ENCODE measurements around the gene ADAMTSL1.

ADAMTSL1 gene

DNA sequence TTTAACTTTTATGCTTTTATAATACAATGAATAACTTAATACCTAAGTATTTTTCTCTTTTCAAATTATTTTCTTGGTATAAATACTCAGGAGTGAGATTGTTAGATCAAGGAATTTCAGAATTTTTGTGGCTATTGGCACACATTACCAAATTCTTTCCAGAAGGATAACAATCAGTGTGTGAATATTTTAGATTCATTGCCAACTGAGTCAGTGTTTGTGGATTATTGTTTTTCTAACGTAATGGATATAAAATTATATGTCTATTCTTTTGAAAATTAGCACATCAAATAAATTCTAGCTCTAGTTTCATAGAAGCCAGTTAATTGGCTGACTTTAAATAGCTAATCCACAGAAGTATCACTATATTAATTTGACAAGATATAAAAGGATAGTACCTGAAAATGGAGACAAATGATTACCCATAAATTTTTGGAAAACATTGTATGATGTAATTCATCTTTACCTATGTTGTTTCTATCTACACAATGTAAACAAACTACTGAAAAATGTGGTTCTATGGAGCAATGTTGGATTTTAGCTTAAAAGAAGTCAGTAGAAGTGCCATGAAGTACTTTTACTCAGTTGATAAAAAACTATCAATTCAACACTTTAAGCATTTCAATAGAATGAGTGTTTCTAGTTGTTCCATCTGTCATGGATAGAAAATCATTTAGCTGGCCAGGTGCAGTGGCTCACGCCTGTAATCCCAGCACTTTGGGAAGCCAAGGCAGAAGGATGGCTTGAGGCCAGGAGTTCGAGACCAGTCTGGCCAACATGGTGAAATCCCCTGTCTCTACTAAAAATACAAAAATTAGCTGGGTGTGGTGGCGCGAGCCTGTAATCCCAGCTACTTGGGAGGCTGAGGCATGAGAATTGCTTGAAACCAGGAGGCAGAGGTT lies 185.1 kb downstream of the ADAMTSL1 start:
- no peaks in the 10 kb centered on the region for H3K36me3 ChIP-seq (ENCODE audit: insufficient read depth, low read length)
- no peaks in the 10 kb centered on the region for H3K27me3 ChIP-seq (ENCODE audit: insufficient read depth, low read length)
- H3K9me3 ChIP-seq (ENCODE audit: low read length): no peaks in the 10 kb centered on the region
- H2AFZ ChIP-seq (ENCODE audit: low read depth, low read length): no peak overlapping the region
- H3K4me1 ChIP-seq (ENCODE audit: insufficient read depth, low read length): no peaks in the 10 kb centered on the region
- no peak overlapping the region for H3K4me3 ChIP-seq (ENCODE audit: low read length)

DNA sequence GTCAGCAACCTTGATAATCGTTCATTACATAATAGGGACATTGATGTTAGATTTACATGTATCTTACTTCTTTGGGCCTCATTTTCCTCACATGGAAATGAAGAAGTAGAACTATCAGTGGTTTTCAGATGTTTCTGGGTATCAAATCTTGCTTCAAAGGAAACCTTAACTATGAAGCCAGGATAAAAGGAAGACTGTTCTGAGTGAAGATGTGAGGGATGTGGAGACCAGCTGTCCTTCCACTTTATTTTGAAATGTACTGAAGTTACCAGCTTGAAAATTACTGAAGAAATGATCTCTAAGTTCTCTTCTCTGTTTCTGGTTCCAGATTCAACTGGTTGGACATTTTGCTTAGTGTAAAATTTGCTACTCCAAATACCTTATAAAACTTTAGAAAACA lies 186.0 kb downstream of the ADAMTSL1 start:
- Histone ChIP-seq H2AFZ (ENCODE audit: low read depth, low read length) (no peak overlapping the region), H3K4me1 (ENCODE audit: insufficient read depth, low read length) (no peaks in the 10 kb centered on the region), H3K27me3 (ENCODE audit: insufficient read depth, low read length) (no peaks in the 10 kb centered on the region), H3K4me3 (ENCODE audit: low read length) (no peak overlapping the region), H3K9me3 (ENCODE audit: low read length) (no peaks in the 10 kb centered on the region), H3K36me3 (ENCODE audit: insufficient read depth, low read length) (no peaks in the 10 kb centered on the region)

DNA sequence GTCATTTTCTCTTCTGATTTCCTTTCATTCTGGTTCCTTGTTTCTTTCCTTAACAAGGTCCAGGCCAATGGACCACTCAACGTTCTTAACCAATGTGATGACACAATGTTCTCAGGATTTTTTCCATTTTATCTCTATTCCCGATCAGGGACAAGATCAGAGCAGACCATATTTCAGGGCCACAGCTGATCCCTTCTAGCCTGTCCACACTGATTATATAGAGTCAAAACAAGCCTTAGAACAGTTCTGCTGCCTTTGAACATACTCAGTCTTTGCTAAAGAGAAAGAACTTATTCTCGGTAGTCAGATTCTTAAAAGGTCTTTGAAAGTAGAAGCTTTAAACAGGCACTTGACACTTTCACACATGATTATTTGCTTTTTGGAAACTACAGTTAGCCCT lies 188.4 kb downstream of the ADAMTSL1 start:
- Histone ChIP-seq H3K4me3 (ENCODE audit: low read length) (no peak overlapping the region), H3K4me1 (ENCODE audit: insufficient read depth, low read length) (no peaks in the 10 kb centered on the region), H2AFZ (ENCODE audit: low read depth, low read length) (no peak overlapping the region), H3K9me3 (ENCODE audit: low read length) (no peaks in the 10 kb centered on the region), H3K36me3 (ENCODE audit: insufficient read depth, low read length) (no peaks in the 10 kb centered on the region), H3K27me3 (ENCODE audit: insufficient read depth, low read length) (no peaks in the 10 kb centered on the region)

DNA sequence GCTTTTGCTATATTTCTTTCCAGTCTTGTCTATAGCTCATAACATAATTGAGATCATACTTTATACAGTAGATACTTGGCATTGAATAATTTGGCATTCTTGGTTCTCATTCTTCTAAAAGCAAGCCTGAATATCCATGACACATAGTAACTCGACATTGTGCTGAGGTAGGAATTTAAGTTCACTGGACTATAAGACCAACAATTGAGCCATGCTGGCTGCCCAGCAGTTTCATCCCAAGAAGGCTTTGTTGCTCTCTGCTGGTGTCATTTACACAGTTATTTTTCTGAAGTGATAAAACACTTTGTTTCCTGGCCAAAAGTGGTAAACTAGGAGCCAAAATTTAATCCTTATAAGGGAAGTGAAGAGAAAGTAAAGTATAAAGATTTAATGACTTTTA lies 192.0 kb downstream of the ADAMTSL1 start:
- Histone ChIP-seq H3K9me3 (ENCODE audit: low read length) (no peaks in the 10 kb centered on the region), H3K36me3 (ENCODE audit: insufficient read depth, low read length) (no peaks in the 10 kb centered on the region), H3K4me1 (ENCODE audit: insufficient read depth, low read length) (no peaks in the 10 kb centered on the region), H3K27me3 (ENCODE audit: insufficient read depth, low read length) (no peaks in the 10 kb centered on the region), H2AFZ (ENCODE audit: low read depth, low read length) (no peak overlapping the region), H3K4me3 (ENCODE audit: low read length) (no peak overlapping the region)

DNA sequence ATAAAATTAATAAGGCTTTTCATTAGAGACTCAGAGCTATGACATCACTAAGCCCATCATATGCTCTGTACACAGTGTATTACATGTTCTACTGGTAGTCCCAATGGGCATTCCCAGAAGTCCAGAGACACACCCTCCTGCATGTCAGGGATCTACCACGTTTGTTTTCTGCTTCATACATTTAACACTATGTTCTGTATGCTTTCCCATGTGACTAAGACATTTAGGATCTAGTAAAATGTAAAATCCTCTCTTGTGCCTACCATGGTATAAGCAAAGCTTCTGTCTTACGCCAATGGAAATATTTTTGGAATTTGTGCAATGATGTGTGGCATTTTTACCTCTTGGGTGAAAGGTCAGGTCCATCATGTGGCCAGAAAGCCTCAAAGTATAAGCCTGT lies 192.4 kb downstream of the ADAMTSL1 start:
- H3K36me3 ChIP-seq (ENCODE audit: insufficient read depth, low read length): no peaks in the 10 kb centered on the region
- H3K4me1 ChIP-seq (ENCODE audit: insufficient read depth, low read length): no peaks in the 10 kb centered on the region
- H3K9me3 ChIP-seq (ENCODE audit: low read length): no peaks in the 10 kb centered on the region
- H3K4me3 ChIP-seq (ENCODE audit: low read length): no peak overlapping the region
- H2AFZ ChIP-seq (ENCODE audit: low read depth, low read length): no peak overlapping the region
- no peaks in the 10 kb centered on the region for H3K27me3 ChIP-seq (ENCODE audit: insufficient read depth, low read length)

DNA sequence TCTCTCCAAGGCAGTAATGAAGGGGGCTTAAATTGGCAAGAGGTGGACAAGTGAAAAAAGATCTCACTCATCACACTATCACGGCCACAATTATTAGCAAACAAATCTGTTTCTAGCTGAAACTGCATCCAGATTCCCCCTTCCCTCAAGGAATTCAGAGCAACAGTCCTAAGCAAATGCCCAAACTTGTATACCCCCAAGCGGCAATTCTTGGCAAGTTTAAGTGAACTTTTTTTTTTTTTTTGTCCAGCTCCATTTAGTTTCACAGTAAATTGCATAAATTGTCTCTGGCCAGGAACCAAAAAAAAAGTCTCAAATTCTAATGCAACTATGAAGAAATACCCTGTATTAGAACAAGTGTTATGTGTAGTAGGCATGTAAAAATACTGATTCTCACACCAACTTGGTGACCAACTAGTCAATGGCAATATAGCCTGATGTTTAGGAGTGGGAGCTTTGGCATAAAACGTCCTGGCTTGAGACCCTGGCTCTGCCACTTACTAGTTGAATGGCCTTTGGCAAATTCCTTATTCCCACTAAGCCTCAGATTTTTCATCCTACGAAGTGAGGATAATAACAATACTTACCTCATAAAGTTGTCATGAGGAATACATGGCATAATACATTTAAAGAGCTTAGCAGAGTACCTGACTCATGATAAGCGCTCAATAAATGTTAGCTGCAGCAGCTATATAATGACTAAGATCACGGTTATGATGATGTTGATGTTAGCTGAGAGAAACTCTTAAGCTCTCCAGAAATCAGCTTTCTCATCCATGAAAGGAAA lies 193.2 kb downstream of the ADAMTSL1 start:
- no peak overlapping the region for H3K4me3 ChIP-seq (ENCODE audit: low read length)
- no peaks in the 10 kb centered on the region for H3K36me3 ChIP-seq (ENCODE audit: insufficient read depth, low read length)
- no peaks in the 10 kb centered on the region for H3K4me1 ChIP-seq (ENCODE audit: insufficient read depth, low read length)
- H2AFZ ChIP-seq (ENCODE audit: low read depth, low read length): no peak overlapping the region
- no peaks in the 10 kb centered on the region for H3K9me3 ChIP-seq (ENCODE audit: low read length)
- H3K27me3 ChIP-seq (ENCODE audit: insufficient read depth, low read length): no peaks in the 10 kb centered on the region

DNA sequence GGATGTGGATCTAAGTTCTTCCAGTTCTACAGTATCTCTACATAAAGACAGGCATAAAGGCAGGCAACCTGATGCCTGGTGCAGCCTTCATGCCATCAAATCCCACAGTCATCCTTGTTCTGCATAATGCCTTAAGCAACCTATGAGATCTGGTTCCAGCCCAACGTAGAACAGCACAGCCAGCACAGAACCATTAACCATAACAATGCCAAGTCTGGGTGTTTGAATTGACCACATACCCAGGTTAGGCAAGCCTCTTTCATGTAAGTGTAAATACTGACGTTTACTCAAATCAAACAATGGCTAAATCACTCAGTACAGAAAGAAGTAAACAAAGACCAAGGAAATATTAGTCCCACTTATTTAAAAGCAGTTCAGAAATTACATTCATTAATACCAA lies 195.0 kb downstream of the ADAMTSL1 start:
- no peaks in the 10 kb centered on the region for H3K27me3 ChIP-seq (ENCODE audit: insufficient read depth, low read length)
- no peak overlapping the region for H3K4me3 ChIP-seq (ENCODE audit: low read length)
- no peaks in the 10 kb centered on the region for H3K9me3 ChIP-seq (ENCODE audit: low read length)
- no peaks in the 10 kb centered on the region for H3K36me3 ChIP-seq (ENCODE audit: insufficient read depth, low read length)
- no peaks in the 10 kb centered on the region for H3K4me1 ChIP-seq (ENCODE audit: insufficient read depth, low read length)
- H2AFZ ChIP-seq (ENCODE audit: low read depth, low read length): no peak overlapping the region

DNA sequence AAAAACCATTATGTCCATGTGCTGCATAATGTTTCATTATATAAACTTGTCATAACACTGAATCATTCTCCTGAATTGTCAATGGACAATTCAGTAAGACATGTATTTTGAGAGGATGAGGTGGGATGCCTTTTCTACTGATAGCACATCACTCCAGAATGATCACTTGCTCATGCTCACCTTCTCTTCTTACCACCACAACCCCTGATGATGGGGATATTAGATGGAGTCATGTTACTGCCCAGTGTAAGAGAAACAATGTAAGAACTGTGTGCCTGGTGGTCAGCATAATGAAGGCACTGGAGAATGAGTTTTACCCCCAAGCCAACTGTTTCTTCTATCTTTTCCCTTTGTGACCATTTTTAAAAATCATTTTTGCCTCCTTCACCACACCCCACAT lies 198.8 kb downstream of the ADAMTSL1 start:
- Histone ChIP-seq H3K27me3 (ENCODE audit: insufficient read depth, low read length) (no peaks in the 10 kb centered on the region), H3K4me3 (ENCODE audit: low read length) (no peak overlapping the region), H3K36me3 (ENCODE audit: insufficient read depth, low read length) (no peaks in the 10 kb centered on the region), H3K9me3 (ENCODE audit: low read length) (no peaks in the 10 kb centered on the region), H3K4me1 (ENCODE audit: insufficient read depth, low read length) (no peaks in the 10 kb centered on the region), H2AFZ (ENCODE audit: low read depth, low read length) (no peak overlapping the region)

DNA sequence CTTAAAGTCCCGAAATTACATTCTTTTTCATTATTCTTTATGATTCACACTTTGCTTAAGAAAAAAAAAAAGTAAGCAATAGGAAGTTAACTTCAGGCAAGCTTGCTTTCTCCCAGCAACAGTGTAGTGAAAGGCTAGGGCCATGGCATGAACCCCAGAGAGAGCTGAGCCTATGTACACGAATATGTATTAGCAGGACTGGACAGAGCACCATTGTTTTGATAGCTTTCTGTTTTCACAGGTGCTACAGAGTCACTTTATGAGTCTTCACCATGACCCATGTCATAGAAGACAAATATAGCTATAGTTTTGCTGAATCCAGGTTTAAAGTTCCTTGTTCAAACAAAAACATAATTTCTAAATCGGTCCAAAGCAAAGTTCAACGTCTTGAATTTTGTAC lies 199.2 kb downstream of the ADAMTSL1 start:
- no peak overlapping the region for H3K4me3 ChIP-seq (ENCODE audit: low read length)
- no peaks in the 10 kb centered on the region for H3K4me1 ChIP-seq (ENCODE audit: insufficient read depth, low read length)
- H3K36me3 ChIP-seq (ENCODE audit: insufficient read depth, low read length): no peaks in the 10 kb centered on the region
- no peak overlapping the region for H2AFZ ChIP-seq (ENCODE audit: low read depth, low read length)
- H3K27me3 ChIP-seq (ENCODE audit: insufficient read depth, low read length): no peaks in the 10 kb centered on the region
- H3K9me3 ChIP-seq (ENCODE audit: low read length): no peaks in the 10 kb centered on the region

DNA sequence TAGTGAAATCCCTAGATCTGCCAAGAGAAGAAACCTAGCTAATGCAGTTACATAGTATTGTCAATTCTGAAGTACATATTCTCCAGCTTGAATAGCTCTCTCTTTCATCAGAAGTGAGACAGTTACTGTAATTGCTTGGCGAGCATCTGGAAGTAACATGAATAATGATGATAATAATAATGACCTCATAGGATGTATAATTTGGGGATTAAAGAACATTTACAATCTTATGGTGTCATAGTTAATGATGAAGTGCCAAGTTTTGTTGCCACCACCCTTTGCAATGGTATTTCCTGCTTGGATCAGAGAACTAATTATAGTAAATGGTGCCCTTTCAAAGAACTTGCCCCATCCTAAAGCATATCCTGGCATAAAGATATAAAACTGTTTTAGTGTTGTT lies 201.4 kb downstream of the ADAMTSL1 start:
- Histone ChIP-seq H3K27me3 (ENCODE audit: insufficient read depth, low read length) (no peaks in the 10 kb centered on the region), H3K36me3 (ENCODE audit: insufficient read depth, low read length) (no peaks in the 10 kb centered on the region), H3K4me1 (ENCODE audit: insufficient read depth, low read length) (no peaks in the 10 kb centered on the region), H2AFZ (ENCODE audit: low read depth, low read length) (no peak overlapping the region), H3K4me3 (ENCODE audit: low read length) (no peak overlapping the region), H3K9me3 (ENCODE audit: low read length) (no peaks in the 10 kb centered on the region)

DNA sequence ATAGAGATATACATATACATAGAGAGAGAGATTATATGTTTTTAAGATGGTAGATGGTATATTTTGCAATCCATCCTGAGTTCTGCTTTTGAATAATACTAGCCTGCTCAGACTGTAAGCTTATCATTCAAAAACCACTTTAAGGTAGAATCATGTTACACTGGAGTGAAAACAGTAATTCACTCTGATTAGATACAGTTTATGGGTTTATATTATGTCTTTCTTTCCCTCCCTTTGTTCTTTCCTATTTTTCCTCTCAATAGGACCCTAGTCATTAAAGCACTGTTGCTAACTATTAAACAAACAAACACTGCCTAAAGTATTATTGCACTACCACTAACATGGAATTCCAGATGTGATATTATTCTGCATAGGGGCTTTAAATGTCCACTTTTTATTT lies 202.0 kb downstream of the ADAMTSL1 start:
- H2AFZ ChIP-seq (ENCODE audit: low read depth, low read length): no peak overlapping the region
- no peaks in the 10 kb centered on the region for H3K9me3 ChIP-seq (ENCODE audit: low read length)
- no peak overlapping the region for H3K4me3 ChIP-seq (ENCODE audit: low read length)

DNA sequence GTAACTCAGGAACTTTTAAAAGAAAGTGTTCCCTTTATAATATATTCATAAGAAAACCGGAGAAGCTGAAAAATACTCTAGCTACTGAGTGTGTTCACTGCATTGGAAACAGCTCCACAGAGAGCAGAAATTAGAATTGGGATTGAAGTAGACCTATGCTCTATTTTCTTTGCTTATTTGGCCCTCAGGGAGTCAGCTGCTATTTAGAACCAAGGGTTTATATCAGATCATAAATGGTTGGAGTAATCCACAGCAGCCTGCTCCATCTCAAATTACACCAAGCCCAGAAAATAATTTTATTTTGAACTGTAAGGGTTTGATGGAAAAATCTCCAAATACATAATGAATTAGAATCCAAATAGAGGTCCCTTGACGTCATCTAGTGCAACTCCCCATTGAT lies 202.6 kb downstream of the ADAMTSL1 start:
- no peaks in the 10 kb centered on the region for H3K4me1 ChIP-seq (ENCODE audit: insufficient read depth, low read length)
- no peaks in the 10 kb centered on the region for H3K27me3 ChIP-seq (ENCODE audit: insufficient read depth, low read length)
- H3K4me3 ChIP-seq (ENCODE audit: low read length): no peak overlapping the region
- H2AFZ ChIP-seq (ENCODE audit: low read depth, low read length): no peak overlapping the region
- H3K9me3 ChIP-seq (ENCODE audit: low read length): no peaks in the 10 kb centered on the region
- no peaks in the 10 kb centered on the region for H3K36me3 ChIP-seq (ENCODE audit: insufficient read depth, low read length)

More for the DNA sequence above, 202.0 kb downstream of the ADAMTSL1 start:
- H3K27me3 ChIP-seq (ENCODE audit: insufficient read depth, low read length): no peaks in the 10 kb centered on the region
- no peaks in the 10 kb centered on the region for H3K36me3 ChIP-seq (ENCODE audit: insufficient read depth, low read length)
- no peaks in the 10 kb centered on the region for H3K4me1 ChIP-seq (ENCODE audit: insufficient read depth, low read length)

DNA sequence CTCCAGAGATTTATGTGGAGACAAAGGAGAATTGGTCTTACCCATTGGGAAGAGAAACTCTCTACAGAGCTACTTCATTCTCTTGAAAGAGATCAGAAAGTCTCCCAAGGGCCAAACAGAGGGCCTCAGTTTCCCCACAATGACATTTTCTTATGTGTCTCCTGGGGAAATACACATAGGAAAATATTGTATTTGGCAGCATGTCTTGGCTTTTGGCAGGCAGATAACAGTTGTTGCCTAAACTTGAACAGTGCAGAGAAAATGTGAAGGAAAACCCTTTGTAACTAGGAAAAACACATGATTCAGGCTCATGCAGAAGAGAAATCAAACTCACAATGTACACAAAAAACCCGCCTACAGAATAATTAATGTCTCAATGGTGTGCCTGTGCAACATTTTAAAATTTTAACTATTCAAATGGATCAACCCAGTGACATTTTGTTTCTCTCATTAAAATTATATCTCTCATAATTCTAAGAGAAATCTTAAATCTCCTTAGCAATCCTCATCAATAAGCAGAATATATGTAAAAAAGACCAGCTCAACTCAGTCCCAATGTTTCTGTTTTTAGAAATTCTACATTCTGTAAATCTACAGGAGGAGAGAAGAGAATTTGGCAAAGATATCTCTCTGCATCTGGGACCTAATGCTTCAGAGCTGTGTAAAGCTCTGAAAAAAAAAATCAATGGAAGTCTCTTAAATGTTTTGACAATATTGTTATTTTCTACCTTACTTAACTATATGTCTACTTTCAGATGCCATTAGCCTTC lies 205.1 kb downstream of the ADAMTSL1 start:
- H3K36me3 ChIP-seq (ENCODE audit: insufficient read depth, low read length): no peaks in the 10 kb centered on the region
- no peak overlapping the region for H3K4me3 ChIP-seq (ENCODE audit: low read length)
- H2AFZ ChIP-seq (ENCODE audit: low read depth, low read length): no peak overlapping the region
- H3K9me3 ChIP-seq (ENCODE audit: low read length): no peaks in the 10 kb centered on the region
- no peaks in the 10 kb centered on the region for H3K4me1 ChIP-seq (ENCODE audit: insufficient read depth, low read length)
- H3K27me3 ChIP-seq (ENCODE audit: insufficient read depth, low read length): no peaks in the 10 kb centered on the region

All from neuron (in vitro differentiated cells).